Skeletal muscle cell (primary cell): ENCODE data around the gene SH3RF3.
A peak's percentile ranks its signal among the peaks of the same experiment; 100 is the strongest.

Source experiments
- DNase-seq: peaks from one replicate; pipeline ENCODE4 v3.0.0-alpha.2; 2010; ENCODE audit warnings: low read depth
- H3K4me3 ChIP-seq: 2 replicates; pipeline ENCODE4 v1.5.1; 2011; ENCODE audit warnings: low read depth, mild to moderate bottlenecking, control low read depth, low read length, moderate library complexity

SH3RF3 gene

GRCh38 chr2:109173311-109174171, 44.5 kb downstream of the SH3RF3 start:
- DNase-seq, result peak; percentile 75
- no peak overlapping the region for H3K4me3 ChIP-seq

GRCh38 chr2:109174214-109174613, 45.2 kb downstream of the SH3RF3 start:
- no peak overlapping the region for H3K4me3 ChIP-seq
- no peak for DNase-seq

- no peak overlapping the region for H3K4me3 ChIP-seq
- no peak for DNase-seq
Observed at GRCh38 chr2:109174626-109175349, 45.8 kb downstream of the SH3RF3 start.

DNA sequence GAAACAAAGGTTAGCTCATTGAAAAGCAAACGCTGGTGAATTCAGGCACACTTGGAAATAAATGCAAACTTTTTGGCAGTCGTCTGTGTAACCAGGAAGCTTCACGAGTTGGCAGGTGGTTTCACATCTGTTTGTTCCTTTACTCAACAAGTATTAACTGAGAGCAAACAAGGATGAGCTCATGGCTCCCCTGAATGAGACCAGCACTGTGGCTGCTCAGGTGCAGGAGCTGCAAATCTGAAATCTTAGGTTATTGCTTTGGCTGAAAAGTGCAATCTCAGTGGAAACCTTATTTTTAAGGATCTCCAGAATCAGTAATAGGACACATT, 46.3 kb downstream of the SH3RF3 start:
- DNase-seq, result no peak

GRCh38 chr2:109176928-109177327, 47.9 kb downstream of the SH3RF3 start:
- DNase-seq, result no peak
- H3K4me3 ChIP-seq, result no peak overlapping the region

More for the DNA sequence above, 46.3 kb downstream of the SH3RF3 start:
- no peak overlapping the region for H3K4me3 ChIP-seq

- no peak overlapping the region for H3K4me3 ChIP-seq
Observed at GRCh38 chr2:109177635-109178034, 48.6 kb downstream of the SH3RF3 start.

DNA sequence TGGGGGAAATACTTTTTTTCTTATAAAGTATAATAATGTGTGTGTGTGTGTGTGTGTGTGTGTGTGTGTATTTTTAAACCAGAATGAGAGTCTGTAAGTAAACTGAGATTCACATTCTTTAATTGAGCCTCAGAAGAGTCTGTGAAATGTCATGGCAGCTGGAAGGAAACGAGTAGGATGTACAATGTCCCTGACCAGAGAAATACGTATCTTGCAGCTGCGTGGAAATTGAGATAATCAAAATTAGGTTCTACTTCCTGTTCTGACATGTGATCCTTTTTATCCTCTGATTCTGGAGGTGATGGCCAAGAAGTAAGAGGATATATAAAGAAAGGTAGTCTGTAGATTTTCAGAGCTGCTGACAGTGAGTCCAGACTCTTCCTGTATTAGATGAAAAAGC, 50.0 kb downstream of the SH3RF3 start:
- no peak for DNase-seq
- H3K4me3 ChIP-seq, result no peak overlapping the region

More at GRCh38 chr2:109177635-109178034, 48.6 kb downstream of the SH3RF3 start:
- DNase-seq, result no peak

- no peak for DNase-seq
- H3K4me3 ChIP-seq, result no peak overlapping the region
Observed at GRCh38 chr2:109180786-109181185, 51.8 kb downstream of the SH3RF3 start.

GRCh38 chr2:109182426-109182825, 53.4 kb downstream of the SH3RF3 start:
- DNase-seq, result no peak

DNA sequence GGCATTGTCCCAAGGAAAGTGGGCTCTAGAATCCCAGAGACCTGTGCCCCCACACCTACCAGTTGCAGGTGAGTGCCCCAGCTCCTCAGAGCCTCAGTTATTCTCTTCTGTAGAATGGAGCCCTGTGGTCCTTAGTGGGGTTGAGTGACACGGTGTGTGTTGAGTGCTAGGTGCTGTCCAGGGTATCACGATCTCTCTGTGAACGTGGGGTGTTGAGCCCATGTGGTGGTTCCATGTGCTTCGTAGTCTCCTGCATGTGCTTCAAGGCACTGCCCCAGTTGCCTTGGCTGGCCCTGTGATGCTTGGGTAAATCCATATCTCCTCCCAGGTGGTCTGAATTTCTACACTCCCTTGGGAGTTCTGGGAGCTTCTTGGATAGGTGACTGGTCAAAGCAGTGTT, 54.9 kb downstream of the SH3RF3 start:
- no peak overlapping the region for H3K4me3 ChIP-seq
- DNase-seq, result no peak

More at GRCh38 chr2:109182426-109182825, 53.4 kb downstream of the SH3RF3 start:
- H3K4me3 ChIP-seq, result no peak overlapping the region

GRCh38 chr2:109184368-109184767, 55.4 kb downstream of the SH3RF3 start:
- DNase-seq, result no peak
- H3K4me3 ChIP-seq, result no peak overlapping the region

GRCh38 chr2:109185338-109185737, 56.3 kb downstream of the SH3RF3 start:
- H3K4me3 ChIP-seq, result no peak overlapping the region
- DNase-seq, result no peak

GRCh38 chr2:109185821-109186570, 57.0 kb downstream of the SH3RF3 start:
- no peak overlapping the region for H3K4me3 ChIP-seq
- no peak for DNase-seq

DNA sequence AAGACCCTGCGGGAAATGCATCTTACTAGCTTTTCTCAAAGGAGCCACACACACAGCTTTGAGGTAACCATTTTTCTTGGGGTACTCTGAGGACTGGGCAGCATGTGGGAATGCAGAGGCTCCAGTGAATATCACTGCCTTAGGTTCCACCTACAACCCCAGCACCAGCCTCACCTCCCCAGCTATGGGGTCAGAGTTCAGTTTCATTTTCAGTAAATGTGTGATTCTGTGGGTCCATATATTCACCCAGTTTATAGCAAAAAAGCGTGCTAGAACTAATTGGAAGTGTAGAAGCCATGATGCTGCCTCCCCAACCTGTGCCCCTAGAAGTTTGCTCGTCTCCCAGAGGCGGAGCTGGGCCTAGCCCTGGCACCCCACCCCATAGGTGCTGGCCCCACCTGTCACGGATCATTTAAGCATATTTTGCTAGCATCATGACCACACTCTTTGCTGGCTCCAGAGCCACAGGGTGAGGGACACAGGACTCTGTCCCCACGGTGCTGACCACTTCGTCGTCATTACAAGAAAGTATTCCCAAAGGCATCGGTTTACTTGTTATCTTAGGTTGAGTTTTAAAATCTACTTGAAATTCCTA, 57.7 kb downstream of the SH3RF3 start:
- DNase-seq, result no peak
- H3K4me3 ChIP-seq, result no peak overlapping the region

DNA sequence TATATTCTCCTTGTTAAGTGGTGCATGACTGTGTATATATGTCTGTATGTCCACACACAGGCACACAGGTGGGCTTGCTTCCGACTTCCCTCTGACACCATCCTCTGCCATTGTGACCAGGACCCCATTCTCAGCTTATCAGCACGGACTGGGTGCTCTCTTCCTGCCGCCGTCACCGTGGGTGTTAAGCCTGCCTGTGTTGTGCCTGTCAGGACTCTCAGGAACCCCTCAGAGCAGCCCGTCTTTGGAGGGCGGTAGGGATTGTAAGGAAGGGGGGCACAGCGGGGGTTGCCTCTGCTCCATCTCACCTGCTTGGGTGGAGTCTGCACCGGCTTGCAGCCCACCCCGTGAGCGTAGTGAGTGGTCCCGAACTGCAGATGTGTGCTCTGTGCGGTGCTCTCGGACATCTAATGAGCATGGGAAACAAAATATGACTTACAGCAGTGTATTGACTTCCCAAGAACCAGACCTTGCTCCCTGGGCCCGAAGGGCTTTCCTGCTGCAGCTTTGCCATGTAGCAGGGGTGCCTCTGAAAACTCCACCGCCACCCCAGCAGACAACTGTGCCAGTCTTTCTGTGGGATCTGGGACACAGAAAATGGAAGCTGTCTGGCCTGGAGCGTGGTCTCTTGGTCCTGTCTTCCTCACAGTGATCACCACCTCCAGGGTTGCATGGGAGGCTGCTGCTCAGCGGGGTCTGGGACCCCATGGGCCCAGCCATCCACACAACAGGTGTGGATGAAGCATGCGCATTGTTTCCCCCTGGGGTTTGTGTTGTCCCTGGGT, 58.9 kb downstream of the SH3RF3 start:
- no peak overlapping the region for H3K4me3 ChIP-seq
- no peak for DNase-seq

- no peak overlapping the region for H3K4me3 ChIP-seq
- no peak for DNase-seq
Observed at GRCh38 chr2:109188496-109188890, 59.5 kb downstream of the SH3RF3 start.

- no peak overlapping the region for H3K4me3 ChIP-seq
- no peak for DNase-seq
Observed at GRCh38 chr2:109188898-109189297, 59.9 kb downstream of the SH3RF3 start.

DNA sequence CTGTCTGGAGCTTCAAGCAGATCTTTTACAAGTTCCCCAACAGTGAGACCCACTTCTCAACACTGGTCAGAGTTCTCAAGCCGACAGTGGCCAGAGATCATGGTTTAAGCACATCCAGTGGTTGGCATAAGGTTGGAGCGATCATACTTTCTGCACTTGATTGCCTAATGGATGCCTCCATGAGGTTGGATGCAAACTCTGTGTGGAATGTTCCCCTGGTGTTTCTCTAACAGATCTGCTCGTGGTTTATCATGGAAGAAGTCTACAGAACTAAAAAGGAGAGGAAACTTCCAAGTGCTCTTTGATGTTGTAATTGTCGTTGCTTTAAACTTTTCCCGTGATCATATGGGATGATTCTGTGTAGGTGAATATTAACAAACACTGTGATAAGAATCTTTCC, 60.7 kb downstream of the SH3RF3 start:
- DNase-seq, result no peak
- H3K4me3 ChIP-seq, result no peak overlapping the region
